ENCODE results near the gene SULT1A1.
"Not testable (repeated sequence)": the region's sequence is repeated elsewhere in the genome, so short reads cannot be mapped to it uniquely, and the experiment has no call there.

SULT1A1 gene

DNA sequence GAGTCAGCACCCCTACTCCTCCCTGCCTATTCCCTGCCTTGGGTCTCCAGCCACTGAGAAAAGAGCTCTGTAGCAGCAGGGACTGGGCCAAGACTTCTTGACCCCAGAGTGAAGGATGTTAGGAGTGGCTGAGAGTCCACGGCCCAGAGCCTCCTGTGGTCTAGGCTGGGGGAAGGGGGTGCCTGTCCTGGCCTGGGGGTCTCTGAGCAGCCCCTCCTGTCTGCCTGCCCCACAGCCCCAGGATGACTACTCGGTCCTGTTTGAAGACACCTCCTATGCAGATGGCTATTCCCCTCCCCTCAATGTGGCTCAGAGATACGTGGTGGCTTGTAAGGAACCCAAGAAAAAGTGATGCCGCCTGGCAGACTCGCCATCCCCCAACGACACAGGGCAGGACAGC lies 18.5 kb downstream of the SULT1A1 start:
- no peak for DNase-seq (ENCODE audit: low read depth in 2 of 3, low spot score in 2 of 3)

DNA sequence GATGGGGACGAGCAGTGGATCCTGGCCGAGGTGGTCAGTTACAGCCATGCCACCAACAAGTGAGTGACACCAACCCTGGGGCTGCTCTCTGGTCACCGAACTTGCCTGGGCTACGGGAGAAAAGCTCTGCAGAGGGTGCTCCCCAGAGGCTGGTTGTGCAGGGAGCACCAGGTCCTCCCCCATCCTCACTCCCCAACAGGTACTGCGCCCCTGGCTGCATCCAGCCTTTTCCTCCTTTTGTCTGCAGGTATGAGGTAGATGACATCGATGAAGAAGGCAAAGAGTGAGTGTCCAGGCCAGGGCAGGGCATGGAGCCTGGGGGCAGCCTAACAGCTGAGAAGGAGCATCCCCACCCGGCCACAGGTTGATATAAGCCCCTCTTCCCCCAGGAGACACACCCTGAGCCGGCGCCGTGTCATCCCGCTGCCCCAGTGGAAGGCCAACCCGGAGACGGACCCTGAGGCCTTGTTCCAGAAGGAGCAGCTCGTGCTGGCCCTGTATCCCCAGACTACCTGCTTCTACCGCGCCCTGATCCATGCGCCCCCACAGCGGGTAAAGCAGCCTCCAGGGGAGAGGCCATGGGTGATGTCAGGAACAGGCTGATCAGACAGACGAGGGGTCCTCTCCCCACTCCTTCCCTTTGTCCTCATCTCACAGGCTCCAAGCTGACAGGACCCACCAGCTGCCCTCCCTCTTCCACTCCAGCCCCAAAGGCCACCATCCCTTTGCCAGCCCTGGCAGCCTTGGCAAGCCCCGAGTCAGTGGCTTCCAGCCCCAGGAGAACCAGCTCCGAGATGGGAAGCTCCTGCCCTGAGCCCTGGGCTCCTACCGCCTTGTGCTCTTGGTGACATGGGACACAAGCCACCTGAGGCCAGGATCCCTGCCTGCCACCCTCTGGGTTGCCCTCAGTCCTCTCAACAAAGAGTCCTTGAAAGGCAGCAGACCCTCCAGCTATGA lies 19.2 kb downstream of the SULT1A1 start:
- DNase-seq (ENCODE audit: low read depth in 2 of 3, low spot score in 2 of 3): no peak

DNA sequence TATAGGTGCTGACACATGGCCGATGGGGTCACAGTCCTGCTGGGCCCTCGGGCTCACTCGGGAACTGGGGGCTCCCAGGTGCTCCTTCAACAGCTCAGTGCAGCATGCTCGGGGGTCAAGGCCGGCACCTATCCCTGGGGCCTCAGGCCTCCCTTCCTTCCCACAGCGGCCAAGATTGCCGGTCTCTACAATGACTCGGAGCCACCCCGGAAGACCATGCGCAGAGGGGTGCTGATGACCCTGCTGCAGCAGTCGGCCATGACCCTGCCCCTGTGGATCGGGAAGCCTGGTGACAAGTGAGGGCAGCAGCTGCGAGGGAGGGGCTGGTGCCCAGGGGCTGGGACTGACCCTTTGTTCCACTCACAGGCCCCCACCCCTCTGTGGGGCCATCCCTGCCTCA lies 19.9 kb downstream of the SULT1A1 start:
- DNase-seq (ENCODE audit: low read depth in 2 of 3, low spot score in 2 of 3): no peak

DNA sequence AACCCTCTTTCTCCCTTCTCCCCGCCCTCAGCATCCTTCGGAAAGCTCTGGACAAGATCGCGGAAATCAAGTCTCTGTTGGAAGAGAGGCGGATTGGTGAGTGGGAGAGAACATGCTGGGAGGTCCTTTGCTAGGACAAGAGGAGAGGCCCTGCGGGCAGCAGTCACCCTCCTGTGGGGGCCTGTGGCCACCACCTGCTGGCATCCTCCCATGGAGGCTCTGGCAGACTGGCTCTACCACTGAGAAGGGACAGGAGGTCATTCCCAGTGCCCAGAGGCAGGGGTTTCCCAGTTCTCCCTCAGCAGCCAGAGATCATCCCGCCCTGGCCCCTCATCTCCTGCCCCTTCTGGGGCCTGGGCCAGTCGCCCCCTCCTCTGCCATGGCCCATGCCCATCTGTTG lies 20.8 kb downstream of the SULT1A1 start:
- no peak for DNase-seq (ENCODE audit: low read depth in 2 of 3, low spot score in 2 of 3)

DNA sequence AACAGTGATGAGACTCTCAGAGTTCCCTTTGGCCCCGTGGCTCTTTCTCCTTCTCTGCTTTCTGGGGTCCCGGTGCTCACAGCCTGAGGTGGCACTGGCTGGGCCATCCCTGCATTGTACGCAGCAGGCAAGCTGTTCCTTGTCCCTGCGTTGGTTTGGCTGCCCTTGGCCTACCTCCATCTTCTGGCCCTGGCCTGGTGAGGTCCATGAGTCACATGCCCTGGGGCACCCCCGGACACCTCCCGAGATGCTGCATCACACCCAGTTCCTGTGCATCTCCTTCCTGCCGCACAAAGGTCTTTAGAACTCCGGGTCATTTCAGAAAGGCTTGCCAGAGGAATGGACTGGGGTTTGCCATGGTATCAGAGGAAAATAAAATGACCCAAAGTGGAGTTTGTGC lies 22.5 kb downstream of the SULT1A1 start:
- no peak for DNase-seq (ENCODE audit: low read depth in 2 of 3, low spot score in 2 of 3)

DNA sequence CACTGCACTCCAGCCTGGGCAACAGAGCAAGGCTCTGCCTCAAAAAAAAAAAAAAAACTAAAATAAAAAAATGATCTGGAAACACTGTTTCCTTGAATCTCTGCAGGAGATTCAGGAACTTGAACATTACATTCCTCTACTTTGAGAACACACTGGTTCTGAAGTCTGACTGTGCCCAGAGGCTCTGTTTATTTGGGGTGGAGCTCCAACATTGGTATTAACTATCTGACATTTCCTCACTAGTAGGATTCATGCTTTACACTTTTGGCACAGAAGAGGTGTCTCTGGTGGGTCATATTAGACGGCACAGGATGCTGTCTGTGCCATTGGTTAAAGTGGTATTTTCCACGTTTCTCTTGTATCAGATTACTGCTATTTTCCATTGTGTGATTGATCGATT lies 23.4 kb downstream of the SULT1A1 start:
- DNase-seq (ENCODE audit: low read depth in 2 of 3, low spot score in 2 of 3): no peak

DNA sequence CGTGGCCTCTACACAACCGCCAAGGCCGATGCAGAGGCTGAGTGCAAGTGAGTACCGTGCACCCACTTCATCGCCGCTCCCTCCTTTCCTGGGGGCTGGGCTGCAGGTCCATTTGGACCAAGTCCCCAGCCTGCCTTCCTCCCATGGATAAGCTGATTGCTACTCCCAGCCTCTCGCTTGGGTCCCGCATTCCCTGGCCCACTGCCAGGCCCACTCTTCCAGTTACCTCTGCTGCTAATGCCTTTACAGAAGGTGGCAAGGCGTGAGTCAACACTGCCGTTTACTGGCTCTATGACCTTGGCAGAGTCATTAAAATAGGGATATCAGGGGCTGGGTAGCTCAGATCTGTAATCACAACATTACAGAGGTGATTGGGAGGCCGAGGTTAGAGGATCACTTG lies 24.2 kb downstream of the SULT1A1 start:
- no peak for DNase-seq (ENCODE audit: low read depth in 2 of 3, low spot score in 2 of 3)

DNA sequence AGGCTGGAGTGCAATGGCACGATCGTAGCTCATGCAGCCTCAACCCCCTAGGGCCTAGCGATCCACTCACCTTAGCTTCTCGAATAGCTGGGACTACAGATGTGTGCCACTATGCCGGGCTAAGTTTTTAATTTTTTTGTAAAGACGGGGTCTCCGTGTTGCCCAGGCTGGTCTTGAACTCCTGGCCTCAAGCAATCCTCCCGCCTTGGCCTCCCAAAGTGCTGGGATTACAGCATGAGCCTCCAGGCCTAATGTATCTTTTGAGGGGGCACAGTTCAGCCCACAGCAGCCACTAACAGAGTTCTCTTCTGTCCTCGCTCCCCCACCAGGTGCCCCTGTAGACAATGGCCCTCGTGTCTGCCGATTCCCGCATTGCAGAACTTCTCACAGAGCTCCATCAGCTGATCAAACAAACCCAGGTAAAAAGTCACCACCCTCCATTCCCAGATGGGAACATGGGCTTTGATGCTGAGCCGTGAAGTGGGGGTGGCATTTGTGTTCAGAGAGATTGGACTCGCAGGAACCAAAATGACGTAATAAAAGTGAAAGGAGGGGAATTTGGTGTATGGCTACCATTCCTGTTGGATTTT lies 29.0 kb downstream of the SULT1A1 start:
- DNase-seq (ENCODE audit: low read depth in 2 of 3, low spot score in 2 of 3): no peak

DNA sequence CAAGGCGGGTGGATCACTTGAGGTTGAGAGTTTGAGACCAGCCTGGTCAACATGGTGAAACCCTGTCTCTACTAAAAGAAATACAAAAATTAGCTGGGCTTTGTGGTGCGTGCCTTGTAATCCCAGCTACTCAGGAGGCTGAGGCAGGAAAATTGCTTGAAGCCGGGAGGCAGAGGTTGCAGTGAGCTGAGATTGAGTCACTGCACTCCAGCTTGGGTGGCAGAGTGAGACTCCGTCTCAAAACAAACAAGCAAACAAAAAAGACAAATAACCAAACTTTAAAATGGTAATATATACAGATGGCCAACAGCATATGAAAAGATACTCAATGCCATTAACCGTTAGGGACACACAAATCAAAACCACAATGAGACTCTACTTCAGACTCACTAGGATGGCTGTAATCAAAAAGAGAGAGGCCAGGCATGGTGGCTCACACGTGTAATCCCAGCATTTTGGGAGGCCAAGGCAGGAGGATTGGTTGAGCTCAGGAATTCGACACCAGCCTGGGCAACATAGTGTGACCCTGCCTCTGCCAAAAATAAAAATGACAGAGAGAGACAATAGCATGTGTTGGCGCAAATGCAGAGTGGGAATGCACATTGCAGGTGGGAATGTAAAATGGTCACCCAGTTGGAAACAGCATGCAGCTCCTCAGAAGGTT lies 34.3 kb downstream of the SULT1A1 start:
- no peak for DNase-seq (ENCODE audit: low read depth in 2 of 3, low spot score in 2 of 3)

DNA sequence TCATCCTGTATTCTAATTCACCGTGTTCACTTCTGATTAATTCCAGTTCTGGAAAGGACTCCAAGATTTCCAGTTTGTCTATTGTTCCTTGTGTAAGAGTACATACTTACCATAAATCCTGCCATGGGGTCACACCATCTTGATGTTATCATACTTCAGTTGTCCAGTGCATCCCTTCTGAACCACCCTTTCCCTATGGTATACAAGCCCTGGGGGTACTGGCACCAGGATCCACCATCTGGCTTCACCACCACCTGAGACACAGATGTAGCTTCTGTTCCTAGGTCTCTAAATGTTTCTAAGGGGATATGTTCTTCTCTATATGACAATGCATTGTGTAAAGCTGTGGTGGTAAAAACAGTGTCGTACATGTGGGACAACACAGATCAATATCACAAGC lies 34.9 kb downstream of the SULT1A1 start:
- no peak for DNase-seq (ENCODE audit: low read depth in 2 of 3, low spot score in 2 of 3)

DNA sequence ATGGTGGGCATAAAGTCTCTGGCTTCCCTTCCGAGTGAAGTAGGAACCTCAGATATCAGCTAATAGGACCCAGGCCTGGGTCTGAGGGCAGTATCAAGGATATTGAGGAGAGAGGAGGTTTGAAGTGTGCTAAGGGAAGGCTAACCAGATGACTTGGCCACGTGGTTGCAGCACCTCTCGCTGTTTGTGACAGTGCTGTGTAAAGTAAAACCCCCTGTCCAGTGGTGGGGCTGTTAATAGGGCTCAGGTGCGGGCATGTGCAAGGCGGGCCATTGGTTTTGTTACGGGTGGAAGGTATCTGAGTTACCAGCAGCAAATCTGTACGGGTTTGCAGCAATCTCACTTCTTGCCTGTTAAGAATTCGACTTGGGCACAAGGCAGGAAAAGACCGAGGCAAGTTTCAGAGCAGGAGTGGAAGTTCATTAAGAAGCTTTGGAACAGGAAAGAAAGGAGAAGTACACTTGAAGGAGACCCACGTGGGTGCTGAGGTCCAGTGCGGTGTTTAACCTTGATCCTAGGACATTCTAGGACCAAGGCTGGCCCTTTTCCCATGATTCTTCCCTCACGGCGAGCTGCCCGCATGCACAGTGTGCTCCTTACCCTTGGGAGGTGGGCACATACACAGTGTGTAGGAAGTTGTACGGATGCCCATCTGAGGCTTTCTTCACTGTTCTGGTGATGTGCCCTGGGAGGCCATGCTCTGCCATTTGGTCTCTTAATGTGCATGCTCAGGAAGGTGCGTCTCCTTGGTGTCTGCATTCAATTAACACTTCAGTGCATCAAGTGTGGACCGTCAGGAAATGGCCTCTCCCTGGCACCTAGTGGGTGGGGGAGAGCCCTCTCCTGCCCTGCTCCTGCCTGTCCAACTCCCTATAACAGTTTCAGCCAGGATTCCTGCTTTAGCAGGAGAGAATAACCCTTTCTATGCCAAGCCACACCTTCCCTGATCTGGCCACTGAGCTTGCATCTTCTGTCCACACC lies 35.8 kb downstream of the SULT1A1 start:
- no peak for DNase-seq (ENCODE audit: low read depth in 2 of 3, low spot score in 2 of 3)

DNA sequence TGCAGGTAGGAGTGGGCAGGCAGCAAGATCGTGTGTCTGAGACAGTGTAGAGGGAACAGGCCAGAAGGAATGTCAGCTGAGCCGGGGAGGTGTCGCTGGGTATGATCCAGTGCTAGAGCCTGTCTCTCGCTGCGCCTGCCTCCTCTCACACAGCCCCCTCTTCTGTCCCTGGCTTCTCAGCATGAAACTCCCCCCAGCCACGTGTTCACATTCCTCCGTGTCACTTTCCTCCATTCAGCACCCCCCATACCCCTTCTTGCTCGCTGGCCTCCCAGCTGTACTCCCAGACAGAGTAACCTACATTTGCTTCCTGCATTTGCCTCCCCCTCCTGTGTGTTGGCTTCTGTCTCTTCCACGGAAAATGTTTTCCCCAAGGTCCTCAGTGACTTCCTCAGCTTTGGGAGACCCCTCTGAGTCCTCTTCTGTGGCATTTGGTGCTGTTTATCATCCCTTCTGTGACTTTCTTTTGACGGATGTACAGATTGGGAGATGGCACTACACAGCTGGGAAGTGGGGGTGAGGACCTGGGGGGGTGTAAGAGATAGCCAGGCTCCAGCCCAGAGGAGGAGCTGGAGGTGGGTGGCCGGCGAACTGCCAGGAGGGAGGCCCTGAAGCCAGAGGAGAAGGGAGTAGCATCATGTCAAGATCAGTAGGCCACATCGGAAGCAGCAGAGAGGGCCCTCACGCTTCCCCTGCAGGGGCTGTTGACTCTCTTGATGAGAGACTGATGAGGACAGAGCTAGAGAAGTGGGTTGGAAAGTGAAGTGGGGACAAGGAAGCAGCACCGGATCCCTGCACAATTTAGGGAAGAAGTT lies 36.9 kb downstream of the SULT1A1 start:
- DNase-seq (ENCODE audit: low read depth in 2 of 3, low spot score in 2 of 3): no peak

DNA sequence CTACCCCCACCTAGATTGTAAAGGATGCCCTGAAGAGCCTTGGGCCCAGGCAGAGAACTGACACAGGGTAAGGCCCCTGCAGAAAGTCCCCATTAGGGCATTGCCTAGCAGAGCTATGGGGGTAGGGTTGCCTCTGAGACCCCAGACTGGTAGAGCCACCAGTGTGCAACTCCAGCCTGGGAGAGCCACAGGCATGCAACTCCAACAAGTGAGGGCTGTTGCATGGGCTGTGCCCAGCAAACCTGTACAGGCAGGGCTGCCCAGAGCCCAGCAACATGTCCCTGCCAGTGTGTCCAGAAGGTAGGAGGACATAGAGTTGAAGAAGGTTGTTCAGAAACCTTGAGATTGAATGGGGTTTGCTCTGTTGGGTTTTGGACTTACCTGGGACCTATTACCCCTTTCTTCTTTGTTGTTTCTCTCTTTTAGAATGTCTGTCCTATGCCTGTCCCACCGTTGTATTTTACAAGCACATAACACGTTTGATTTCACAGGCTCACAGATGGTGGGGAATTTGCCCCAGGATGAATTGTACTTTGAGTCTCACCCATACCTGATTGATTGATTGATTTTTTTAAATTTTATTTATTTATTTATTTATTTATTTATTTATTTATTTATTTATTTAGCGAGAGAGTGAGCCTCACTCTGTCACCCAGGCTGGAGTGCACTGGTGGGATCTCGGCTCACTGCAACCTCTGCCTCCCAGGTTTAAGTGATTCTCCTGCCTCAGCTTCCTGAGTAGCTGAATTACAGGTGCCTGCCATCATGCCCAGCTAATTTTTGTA lies 39.7 kb downstream of the SULT1A1 start:
- DNase-seq (ENCODE audit: low read depth in 2 of 3, low spot score in 2 of 3): no peak

DNA sequence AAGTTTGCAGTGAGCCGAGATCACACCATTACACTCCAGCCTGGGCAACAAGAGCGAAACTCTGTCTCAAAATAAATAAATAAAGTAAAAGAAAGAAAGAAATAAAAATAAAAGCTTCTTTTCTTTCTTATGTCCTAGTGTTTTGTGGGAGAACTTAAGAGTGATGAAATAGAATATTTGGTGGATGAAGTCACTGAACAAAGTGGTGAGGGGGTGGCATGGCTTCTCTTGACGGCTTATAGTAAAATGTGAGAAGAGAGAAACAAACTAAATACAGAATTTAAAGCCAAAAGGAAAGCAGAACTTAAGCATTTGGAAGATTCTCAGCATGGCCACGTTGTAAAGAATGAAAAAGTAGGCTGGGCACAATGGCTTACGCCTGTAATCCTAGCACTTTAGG lies 40.8 kb downstream of the SULT1A1 start:
- no peak for DNase-seq (ENCODE audit: low read depth in 2 of 3, low spot score in 2 of 3)

DNA sequence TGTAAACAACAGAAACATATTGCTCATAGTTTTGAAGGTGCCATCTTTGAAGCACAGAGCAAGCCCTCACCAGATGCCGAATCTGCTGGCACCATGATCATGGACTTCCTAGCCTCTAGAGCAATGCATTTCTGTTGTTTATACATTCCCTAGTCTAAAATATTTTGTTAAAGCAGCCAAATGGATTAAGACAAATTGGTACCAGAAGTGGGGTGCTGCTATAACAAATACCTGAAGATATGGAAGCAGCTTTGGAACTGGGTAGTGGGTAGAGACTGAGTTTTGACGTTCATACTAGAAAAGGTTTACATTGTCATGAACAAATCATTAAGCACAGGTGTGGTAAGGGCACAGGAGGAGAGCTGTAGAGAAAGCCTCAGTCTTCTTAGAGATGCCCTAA lies 42.6 kb downstream of the SULT1A1 start:
- DNase-seq (ENCODE audit: low read depth in 2 of 3, low spot score in 2 of 3): no peak

DNA sequence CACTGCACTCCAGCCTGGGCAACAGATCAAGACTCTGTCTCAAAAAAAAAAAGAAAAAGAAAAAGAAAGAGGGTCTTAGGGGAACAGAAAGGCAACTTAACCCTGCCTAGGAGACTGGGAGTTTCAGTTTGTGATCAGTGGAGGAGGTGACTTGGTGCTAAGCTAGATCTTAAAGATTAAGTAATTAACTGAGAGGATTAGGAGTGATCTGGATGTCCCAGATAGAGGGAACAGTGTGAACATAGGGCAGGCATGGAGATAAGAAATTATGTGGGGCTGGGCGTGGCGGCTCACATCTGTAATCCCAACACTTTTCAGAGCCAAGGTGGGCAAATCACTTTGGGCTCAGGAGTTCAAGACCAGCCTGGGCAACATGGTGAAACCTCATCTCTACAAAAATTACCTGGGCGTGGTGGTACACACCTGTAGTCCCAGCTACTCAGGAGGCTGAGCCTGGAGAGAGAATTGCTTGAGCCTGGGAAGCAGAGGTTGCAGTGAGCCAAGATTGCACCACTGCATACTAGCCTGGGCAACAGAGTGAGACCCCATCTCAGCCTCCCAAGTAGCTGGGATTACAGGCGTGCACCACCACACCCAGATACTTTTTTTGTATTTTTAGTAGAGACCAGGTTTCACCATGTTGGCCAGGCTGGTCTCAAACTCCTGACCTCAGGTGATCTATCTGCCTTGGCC lies 43.5 kb downstream of the SULT1A1 start:
- DNase-seq (ENCODE audit: low read depth in 2 of 3, low spot score in 2 of 3): not testable (repeated sequence)

DNA sequence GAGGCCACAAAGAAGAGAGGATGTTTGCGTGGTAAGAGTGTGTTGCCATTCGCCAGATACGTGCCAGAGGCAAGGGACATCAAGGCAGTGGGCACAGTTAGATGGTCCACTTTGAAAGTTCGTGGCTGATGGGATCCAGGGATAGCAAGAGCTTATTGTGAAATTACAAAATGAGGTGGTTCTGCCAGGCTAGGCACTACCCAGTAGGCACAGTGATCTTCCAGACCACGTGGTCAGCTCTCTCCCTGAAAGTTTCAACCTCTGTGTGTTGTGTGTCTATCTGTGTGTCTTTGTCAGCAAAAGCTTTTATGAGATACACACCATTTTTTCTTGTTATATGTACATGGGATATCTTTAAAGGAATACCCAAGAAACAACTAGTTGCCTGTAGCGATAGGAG lies 46.6 kb downstream of the SULT1A1 start:
- DNase-seq (ENCODE audit: low read depth in 2 of 3, low spot score in 2 of 3): no peak

DNA sequence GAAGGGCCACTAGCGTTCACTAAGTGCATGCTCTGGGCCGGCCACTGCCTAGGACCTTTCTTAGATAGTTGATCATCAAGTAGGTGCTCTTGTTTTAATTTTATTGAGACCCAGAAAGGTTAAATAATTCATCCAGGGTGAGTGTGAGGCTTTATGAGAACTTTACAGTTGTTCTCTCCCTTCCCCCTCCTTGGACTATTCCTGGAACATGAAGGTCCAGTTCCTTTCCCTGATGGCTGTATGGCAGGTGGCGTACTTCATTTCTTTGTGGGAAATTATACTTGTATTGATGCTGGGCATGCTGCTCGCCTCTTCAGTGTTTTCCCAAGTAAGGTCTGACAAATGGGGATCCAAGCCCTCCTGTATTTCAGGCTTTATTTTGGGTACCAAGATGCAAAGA lies 47.6 kb downstream of the SULT1A1 start:
- no peak for DNase-seq (ENCODE audit: low read depth in 2 of 3, low spot score in 2 of 3)

All from activated CD8-positive, alpha-beta memory T cell treated with anti-CD3 and anti-CD28 coated beads for 48 hours (primary cell).